ENCODE measurements around the gene BMAL1. TPM values are rescaled to one million over a fixed set of nuclear protein-coding genes. Genes with fewer than 3 reads are reported as not detected.
"Not testable (repeated sequence)": the region's sequence is repeated elsewhere in the genome, so short reads cannot be mapped to it uniquely, and the experiment has no call there.

The BMAL1 gene
- total RNA-seq, 2 experiments from 2014 or later = 18.6 to 20.2 TPM

- no peak for ATAC-seq
- Mint-ChIP-seq H3K4me1 (no peaks in the 10 kb centered on the region), H3K4me3 (no peak overlapping the region), H3K27ac (no peak overlapping the region), H3K9me3 (ENCODE audit: low read depth) (no peaks in the 10 kb centered on the region), H3K27me3 (peaks cover 15% of the 10 kb centered on the region), H3K36me3 (ENCODE audit: low read depth) (no peaks in the 10 kb centered on the region)
- CTCF ChIA-PET = interaction anchor here (0.6 to 1.9 kb wide), 8 partner anchors 8 to 824 kb away, joined by 3 to 7 read pairs (median 4); no protein-coding TSS in a partner anchor
- no peak for DNase-seq
- POLR2A ChIA-PET = no interaction called here
- intact Hi-C loops (cut with DNase I, micrococcal nuclease) = no loop called here
Measured at GRCh38 chr11:13247606-13248296, 29.8 kb upstream of the BMAL1 start.

GRCh38 chr11:13249177-13249576 is 28.4 kb upstream of the BMAL1 start:
- Mint-ChIP-seq H3K4me3 (no peak overlapping the region), H3K27me3 (peaks cover 13% of the 10 kb centered on the region), H3K36me3 (ENCODE audit: low read depth) (no peaks in the 10 kb centered on the region), H3K9me3 (ENCODE audit: low read depth) (no peaks in the 10 kb centered on the region), H3K4me1 (no peaks in the 10 kb centered on the region), H3K27ac (no peak overlapping the region)
- no peak for ATAC-seq
- DNase-seq = no peak
- ChIA-PET CTCF (interaction anchor here (1.4 to 1.9 kb wide), 4 partner anchors 9 to 86 kb away, joined by 3 to 7 read pairs (median 4); no protein-coding TSS in a partner anchor), POLR2A (no interaction called here)
- intact Hi-C loops (cut with DNase I, micrococcal nuclease) = no loop called here

GRCh38 chr11:13249992-13250391 is 27.6 kb upstream of the BMAL1 start:
- Mint-ChIP-seq H3K4me1 (no peaks in the 10 kb centered on the region), H3K27me3 (peaks cover 8% of the 10 kb centered on the region), H3K9me3 (ENCODE audit: low read depth) (no peaks in the 10 kb centered on the region), H3K27ac (no peak overlapping the region), H3K4me3 (no peak overlapping the region), H3K36me3 (ENCODE audit: low read depth) (no peaks in the 10 kb centered on the region)
- intact Hi-C loops (cut with DNase I, micrococcal nuclease) = loop anchor here in 1 of 2 experiments (2.0 kb wide), 1 partner anchor 93 kb away; no protein-coding TSS in a partner anchor
- ATAC-seq = no peak
- peak; percentile 14 for DNase-seq
- POLR2A ChIA-PET = no interaction called here
- CTCF ChIA-PET = interaction anchor here (1.4 to 3.4 kb wide), 3 partner anchors 10 to 94 kb away, joined by 3 to 18 read pairs (median 17); no protein-coding TSS in a partner anchor

- intact Hi-C loops (cut with DNase I, micrococcal nuclease) = loop anchor here in 1 of 2 experiments (2.0 kb wide), 1 partner anchor 91 kb away; no protein-coding TSS in a partner anchor
- no peak overlapping the region for H3K4me3 Mint-ChIP-seq
- no peaks in the 10 kb centered on the region for H3K9me3 Mint-ChIP-seq (ENCODE audit: low read depth)
- peaks cover 4% of the 10 kb centered on the region for H3K27me3 Mint-ChIP-seq
- DNase-seq (no peak), ATAC-seq (no peak)
- no peaks in the 10 kb centered on the region for H3K36me3 Mint-ChIP-seq (ENCODE audit: low read depth)
- ChIA-PET CTCF (interaction anchor here (0.8 to 3.4 kb wide), 3 partner anchors 13 to 93 kb away, joined by 3 to 18 read pairs (median 17); no protein-coding TSS in a partner anchor), POLR2A (no interaction called here)
- H3K27ac Mint-ChIP-seq = no peak overlapping the region
- no peaks in the 10 kb centered on the region for H3K4me1 Mint-ChIP-seq
Measured at GRCh38 chr11:13251966-13252365, 25.6 kb upstream of the BMAL1 start.

GRCh38 chr11:13252438-13252837 is 25.2 kb upstream of the BMAL1 start:
- no peaks in the 10 kb centered on the region for H3K9me3 Mint-ChIP-seq (ENCODE audit: low read depth)
- intact Hi-C loops (cut with DNase I, micrococcal nuclease) = no loop called here
- ATAC-seq (no peak), DNase-seq (no peak)
- H3K4me3 Mint-ChIP-seq = no peak overlapping the region
- H3K27me3 Mint-ChIP-seq = peaks cover 1% of the 10 kb centered on the region
- H3K4me1 Mint-ChIP-seq = no peaks in the 10 kb centered on the region
- POLR2A ChIA-PET = no interaction called here
- CTCF ChIA-PET = interaction anchor here (0.8 to 3.4 kb wide), 3 partner anchors 14 to 92 kb away, joined by 3 to 18 read pairs (median 17); no protein-coding TSS in a partner anchor
- no peaks in the 10 kb centered on the region for H3K36me3 Mint-ChIP-seq (ENCODE audit: low read depth)
- H3K27ac Mint-ChIP-seq = no peak overlapping the region

GRCh38 chr11:13256216-13256615 is 21.4 kb upstream of the BMAL1 start:
- ChIA-PET CTCF (interaction anchor here (0.7 to 2.0 kb wide), 4 partner anchors 16 to 293 kb away, joined by 3 to 12 read pairs (median 4); no protein-coding TSS in a partner anchor), POLR2A (no interaction called here)
- DNase-seq (no peak), ATAC-seq (no peak)
- intact Hi-C loops (cut with DNase I, micrococcal nuclease) = no loop called here
- Mint-ChIP-seq H3K4me3 (no peak overlapping the region), H3K9me3 (ENCODE audit: low read depth) (no peaks in the 10 kb centered on the region), H3K27me3 (no peaks in the 10 kb centered on the region), H3K27ac (no peak overlapping the region), H3K36me3 (ENCODE audit: low read depth) (no peaks in the 10 kb centered on the region), H3K4me1 (peaks cover 16% of the 10 kb centered on the region)

GRCh38 chr11:13258061-13258460 is 19.5 kb upstream of the BMAL1 start:
- intact Hi-C loops (cut with DNase I, micrococcal nuclease) = not testable (repeated sequence)

GRCh38 chr11:13258855-13259254 is 18.7 kb upstream of the BMAL1 start:
- intact Hi-C loops (cut with DNase I, micrococcal nuclease) = no loop called here
- peaks cover 4% of the 10 kb centered on the region for H3K27me3 Mint-ChIP-seq
- CTCF ChIA-PET = no interaction called here
- no peak overlapping the region for H3K4me3 Mint-ChIP-seq
- H3K36me3 Mint-ChIP-seq (ENCODE audit: low read depth) = no peaks in the 10 kb centered on the region
- H3K27ac Mint-ChIP-seq = no peak overlapping the region
- H3K9me3 Mint-ChIP-seq (ENCODE audit: low read depth) = no peaks in the 10 kb centered on the region
- H3K4me1 Mint-ChIP-seq = peaks cover 16% of the 10 kb centered on the region
- ATAC-seq (no peak), DNase-seq (no peak)
- POLR2A ChIA-PET = no interaction called here

More at GRCh38 chr11:13258061-13258460, 19.5 kb upstream of the BMAL1 start:
- ATAC-seq; DNase-seq; H3K9me3 Mint-ChIP-seq (ENCODE audit: low read depth); H3K4me3 Mint-ChIP-seq; POLR2A ChIA-PET; H3K27ac Mint-ChIP-seq; H3K36me3 Mint-ChIP-seq (ENCODE audit: low read depth); H3K27me3 Mint-ChIP-seq: not testable (repeated sequence)
- CTCF ChIA-PET = interaction anchor here (0.8 to 2.0 kb wide), 3 partner anchors 75 to 184 kb away, joined by 3 to 12 read pairs (median 3); no protein-coding TSS in a partner anchor
- peaks cover 16% of the 10 kb centered on the region for H3K4me1 Mint-ChIP-seq

- no peak overlapping the region for H3K4me3 Mint-ChIP-seq
- intact Hi-C loops (cut with DNase I, micrococcal nuclease) = no loop called here
- H3K4me1 Mint-ChIP-seq = peaks cover 16% of the 10 kb centered on the region
- no peak overlapping the region for H3K27ac Mint-ChIP-seq
- no peaks in the 10 kb centered on the region for H3K9me3 Mint-ChIP-seq (ENCODE audit: low read depth)
- H3K27me3 Mint-ChIP-seq = peaks cover 5% of the 10 kb centered on the region
- ChIA-PET CTCF (no interaction called here), POLR2A (no interaction called here)
- DNase-seq = no peak
- H3K36me3 Mint-ChIP-seq (ENCODE audit: low read depth) = no peaks in the 10 kb centered on the region
- no peak for ATAC-seq
Measured at GRCh38 chr11:13259374-13259773, 18.2 kb upstream of the BMAL1 start.

- no peak for DNase-seq
- ChIA-PET CTCF (interaction anchor here (0.7 to 1.3 kb wide), 4 partner anchors 12 to 399 kb away, joined by 3 to 4 read pairs (median 3); no protein-coding TSS in a partner anchor), POLR2A (interaction anchor here (0.6 kb wide), 1 partner anchor 60 kb away, joined by 3 read pairs; no protein-coding TSS in a partner anchor)
- Mint-ChIP-seq H3K27me3 (peaks cover 7% of the 10 kb centered on the region), H3K36me3 (ENCODE audit: low read depth) (no peaks in the 10 kb centered on the region), H3K4me3 (no peak overlapping the region), H3K9me3 (ENCODE audit: low read depth) (no peaks in the 10 kb centered on the region), H3K4me1 (peaks cover 16% of the 10 kb centered on the region), H3K27ac (no peak overlapping the region)
- no peak for ATAC-seq
- intact Hi-C loops (cut with DNase I, micrococcal nuclease) = no loop called here
Measured at GRCh38 chr11:13260201-13260962, 17.2 kb upstream of the BMAL1 start.

GRCh38 chr11:13260963-13261588 is 16.5 kb upstream of the BMAL1 start:
- intact Hi-C loops (cut with DNase I, micrococcal nuclease) = no loop called here
- ChIA-PET POLR2A (no interaction called here), CTCF (interaction anchor here (0.7 to 1.5 kb wide), 6 partner anchors 12 to 399 kb away, joined by 3 to 6 read pairs (median 3); no protein-coding TSS in a partner anchor)
- Mint-ChIP-seq H3K36me3 (ENCODE audit: low read depth) (no peaks in the 10 kb centered on the region), H3K4me3 (no peak overlapping the region), H3K27ac (no peak overlapping the region), H3K27me3 (peaks cover 8% of the 10 kb centered on the region), H3K4me1 (peaks cover 16% of the 10 kb centered on the region), H3K9me3 (ENCODE audit: low read depth) (no peaks in the 10 kb centered on the region)
- ATAC-seq (no peak), DNase-seq (no peak)

All from activated CD4-positive, alpha-beta T cell treated with anti-CD3 and anti-CD28 coated beads for 36 hours (primary cell).